Measurements from ENCODE around the gene UGCG.

DNA sequence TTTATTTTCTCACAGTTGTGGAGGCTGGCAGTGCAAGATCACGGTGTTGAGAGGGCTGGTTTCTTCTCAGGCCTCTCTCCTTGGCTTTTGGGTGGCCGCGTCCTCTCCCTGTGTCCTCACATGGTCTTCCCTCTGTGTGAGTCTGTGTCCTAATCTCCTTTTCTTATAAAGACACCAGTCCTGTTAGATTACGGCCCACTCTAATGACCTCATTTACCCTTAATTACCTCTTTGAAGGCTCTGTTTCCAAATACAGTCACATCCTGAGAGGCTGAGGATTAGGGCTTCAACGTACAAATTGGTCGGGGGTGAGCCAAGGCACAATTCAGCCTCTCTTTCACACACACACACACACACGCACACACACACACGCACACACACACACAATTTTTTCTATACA lies 73.0 kb downstream of the UGCG start:
- no peak for TF ChIP-seq CTCF (IDR thresholded peaks at IDR 0.05)
- no peak for TF ChIP-seq EP300 (IDR thresholded peaks at IDR 0.05; ENCODE audit: low read depth)
- no peak for TF ChIP-seq POLR2AphosphoS5 (IDR thresholded peaks at IDR 0.05)
- TF ChIP-seq POLR2A (IDR thresholded peaks at IDR 0.05), result no peak

Measured in transverse colon (tissue), 4 donors.